Stomach (tissue), 4 donors: ENCODE results near the gene DNAJC11.

Experiments used
- CTCF ChIP-seq, 7 experiments: fragments of 450-650 bp in 4 of 7; fragments of 200-600 bp in 3 of 7; sonication (generic) in 3 of 7; IDR thresholded peaks; one replicate each; pipeline ENCODE4 v1.5.1; 2016 to 2019; ENCODE audit warnings: antibody characterized with exemption in 7 of 7, control low read depth in 2 of 7, mild to moderate bottlenecking in 1 of 7
- EP300 ChIP-seq: sonication (generic); formaldehyde crosslinking; IDR thresholded peaks from one replicate; pipeline ENCODE4 v1.6.1; 2017; ENCODE audit warnings: antibody characterized with exemption
- POLR2A ChIP-seq, 4 donors: fragments of 450-650 bp; IDR thresholded peaks; one replicate each; pipeline ENCODE4 v1.6.1; 2016; ENCODE audit warnings: antibody characterized with exemption in 4 of 4, control low read depth in 2 of 4, mild to moderate bottlenecking in 1 of 4, moderate library complexity in 1 of 4

- TF ChIP-seq POLR2A (IDR thresholded peaks at IDR 0.05): no peak
- TF ChIP-seq CTCF (IDR thresholded peaks at IDR 0.05): no peak
- no peak for TF ChIP-seq EP300
Measured at GRCh38 chr1:6645018-6645417, 56.6 kb downstream of the DNAJC11 start.
